T-helper 17 cell (primary cell): ENCODE data around the gene SYMPK. TPM values are rescaled to one million over a fixed set of nuclear protein-coding genes. Genes with fewer than 3 reads are reported as not detected.

Experiments used
- ATAC-seq: fragments of 150-1000 bp; cut with Tn5 transposase; 2 replicates; pipeline ENCODE4 v1.10.0; 2021; ENCODE audit warnings: mild to moderate bottlenecking, moderate library complexity
- DNase-seq, 3 donors: peaks; one replicate each; pipeline versions ENCODE4 v3.0.0 to v3.0.0-alpha.2; 2020 to 2021
- H3K9me3 ChIP-seq: one replicate; pipeline ENCODE4 v1.7.0; 2013; ENCODE audit warnings: low read length, mild to moderate bottlenecking; ENCODE audit not compliant: control insufficient read depth, poor library complexity, severe bottlenecking
- H3K27ac Mint-ChIP-seq: one replicate; pipeline ENCODE4 v1.8.0; 2022; ENCODE audit warnings: mild to moderate bottlenecking, moderate library complexity, mixed read lengths
- H3K27me3 Mint-ChIP-seq: one replicate; pipeline ENCODE4 v1.8.0; 2022; ENCODE audit warnings: mixed read lengths
- H3K36me3 Mint-ChIP-seq: one replicate; pipeline ENCODE4 v1.8.0; 2022; ENCODE audit warnings: low read depth, mixed read lengths
- H3K4me1 Mint-ChIP-seq: one replicate; pipeline ENCODE4 v1.8.0; 2022; ENCODE audit warnings: mild to moderate bottlenecking, mixed read lengths
- H3K4me3 Mint-ChIP-seq: one replicate; pipeline ENCODE4 v1.8.0; 2022; ENCODE audit warnings: mild to moderate bottlenecking, moderate library complexity, mixed read lengths
- total RNA-seq, 4 donors: library from RNA in 2 of 4; stranded (reverse) in 2 of 4; gene quantifications; one replicate each; pipeline ENCODE4 v1.2.3 and lab custom pipeline; 2022 to 2026

Gene SYMPK
- total RNA-seq, 2 donors from 2014 or later = 75.5 to 81.6 TPM

DNA sequence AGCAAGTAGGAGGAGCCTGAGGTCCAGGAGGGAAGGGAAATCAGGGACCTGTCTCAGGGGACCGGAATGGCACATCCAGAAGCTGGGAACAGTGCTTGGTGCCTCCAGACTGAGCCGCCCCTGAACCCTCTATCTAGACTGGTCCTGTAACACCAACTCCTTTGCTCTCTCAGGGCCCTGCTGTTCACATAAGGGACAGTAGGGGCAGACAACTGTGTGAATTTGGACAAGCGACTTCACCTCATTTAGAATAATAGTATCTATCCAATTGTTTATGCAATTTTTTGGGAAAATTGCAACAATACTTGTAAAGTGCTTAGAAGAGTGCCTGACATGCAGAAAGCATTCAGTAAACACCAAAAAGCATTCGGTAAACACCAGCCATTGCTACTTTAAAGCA is 14.0 kb downstream of the SYMPK start:
- no peak for DNase-seq

GRCh38 chr19:45847663-45848062 is 15.3 kb downstream of the SYMPK start:
- Mint-ChIP-seq H3K27me3 (no peaks in the 10 kb centered on the region), H3K36me3 (peaks cover 9% of the 10 kb centered on the region)

More for the DNA sequence above, 14.0 kb downstream of the SYMPK start:
- H3K9me3 ChIP-seq = no peaks in the 10 kb centered on the region
- Mint-ChIP-seq H3K36me3 (peaks cover 8% of the 10 kb centered on the region), H3K27ac (no peak overlapping the region), H3K4me1 (peaks cover 11% of the 10 kb centered on the region), H3K27me3 (no peaks in the 10 kb centered on the region), H3K4me3 (no peak overlapping the region)
- no peak for ATAC-seq

DNA sequence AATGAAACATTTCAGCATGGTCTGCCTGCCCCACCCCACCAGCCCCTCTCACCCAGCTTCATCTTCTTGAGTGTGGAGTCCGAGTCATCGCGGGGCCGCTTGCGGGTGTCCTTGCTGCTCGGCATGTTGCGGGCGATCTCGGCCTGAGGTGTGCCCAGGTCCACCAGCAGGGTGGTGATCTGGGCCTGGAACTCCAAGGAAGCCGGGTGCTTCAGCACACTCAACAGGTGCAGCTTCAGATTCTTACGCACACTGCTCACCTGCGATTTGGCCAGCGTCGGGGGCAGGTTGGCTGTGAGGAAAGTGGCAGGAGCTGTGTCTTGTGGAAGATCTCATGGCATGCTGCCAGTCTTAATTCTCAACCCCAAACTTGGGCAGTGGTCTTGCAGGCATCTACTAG is 20.7 kb downstream of the SYMPK start:
- Mint-ChIP-seq H3K27ac (no peak overlapping the region), H3K4me1 (peaks cover 7% of the 10 kb centered on the region)
- no peak for ATAC-seq

More at GRCh38 chr19:45847663-45848062, 15.3 kb downstream of the SYMPK start:
- Mint-ChIP-seq H3K27ac (no peak overlapping the region), H3K4me1 (peaks cover 11% of the 10 kb centered on the region), H3K4me3 (no peak overlapping the region)
- H3K9me3 ChIP-seq = no peaks in the 10 kb centered on the region
- DNase-seq = no peak
- no peak for ATAC-seq

GRCh38 chr19:45834970-45835369 is 28.0 kb downstream of the SYMPK start:
- DNase-seq (no peak), ATAC-seq (no peak)
- Mint-ChIP-seq H3K27ac (no peak overlapping the region), H3K36me3 (peaks cover 4% of the 10 kb centered on the region), H3K4me1 (peaks cover 2% of the 10 kb centered on the region), H3K27me3 (no peaks in the 10 kb centered on the region), H3K4me3 (no peak overlapping the region)
- H3K9me3 ChIP-seq = no peaks in the 10 kb centered on the region

More for the DNA sequence above, 20.7 kb downstream of the SYMPK start:
- no peaks in the 10 kb centered on the region for H3K27me3 Mint-ChIP-seq
- no peaks in the 10 kb centered on the region for H3K9me3 ChIP-seq
- no peak for DNase-seq
- no peak overlapping the region for H3K4me3 Mint-ChIP-seq
- H3K36me3 Mint-ChIP-seq = peaks cover 5% of the 10 kb centered on the region

- ATAC-seq (no peak), DNase-seq (no peak)
- no peaks in the 10 kb centered on the region for H3K9me3 ChIP-seq
- Mint-ChIP-seq H3K4me3 (no peak overlapping the region), H3K27me3 (no peaks in the 10 kb centered on the region), H3K27ac (peak overlapping the region; percentile 53), H3K36me3 (peaks cover 9% of the 10 kb centered on the region), H3K4me1 (peaks cover 7% of the 10 kb centered on the region)
These were observed 34.0 kb downstream of the SYMPK start for GRCh38 chr19:45828945-45829344.

- Mint-ChIP-seq H3K27me3 (no peaks in the 10 kb centered on the region), H3K27ac (no peak overlapping the region), H3K4me3 (no peak overlapping the region), H3K4me1 (peaks cover 7% of the 10 kb centered on the region), H3K36me3 (peaks cover 9% of the 10 kb centered on the region)
- DNase-seq (no peak), ATAC-seq (no peak)
- H3K9me3 ChIP-seq = no peaks in the 10 kb centered on the region
These were observed 34.4 kb downstream of the SYMPK start for GRCh38 chr19:45828523-45828922.

GRCh38 chr19:45827459-45828093 is 35.4 kb downstream of the SYMPK start:
- H3K4me3 Mint-ChIP-seq = no peak overlapping the region
- no peak overlapping the region for H3K27ac Mint-ChIP-seq
- no peaks in the 10 kb centered on the region for H3K27me3 Mint-ChIP-seq
- H3K4me1 Mint-ChIP-seq = peaks cover 7% of the 10 kb centered on the region
- peaks cover 9% of the 10 kb centered on the region for H3K36me3 Mint-ChIP-seq
- ATAC-seq (no peak), DNase-seq (no peak)
- no peaks in the 10 kb centered on the region for H3K9me3 ChIP-seq

GRCh38 chr19:45826934-45827333 is 36.0 kb downstream of the SYMPK start:
- H3K4me1 Mint-ChIP-seq = peaks cover 7% of the 10 kb centered on the region
- H3K9me3 ChIP-seq = no peaks in the 10 kb centered on the region
- no peak for DNase-seq
- H3K4me3 Mint-ChIP-seq = no peak overlapping the region
- peaks cover 9% of the 10 kb centered on the region for H3K36me3 Mint-ChIP-seq
- no peak overlapping the region for H3K27ac Mint-ChIP-seq
- ATAC-seq = no peak
- no peaks in the 10 kb centered on the region for H3K27me3 Mint-ChIP-seq

- Mint-ChIP-seq H3K4me3 (no peak overlapping the region), H3K27ac (no peak overlapping the region), H3K4me1 (peaks cover 7% of the 10 kb centered on the region), H3K36me3 (peaks cover 9% of the 10 kb centered on the region), H3K27me3 (no peaks in the 10 kb centered on the region)
- ATAC-seq (no peak), DNase-seq (no peak)
- no peaks in the 10 kb centered on the region for H3K9me3 ChIP-seq
These were observed 36.7 kb downstream of the SYMPK start for GRCh38 chr19:45825917-45826893.

GRCh38 chr19:45825263-45825605 is 37.7 kb downstream of the SYMPK start:
- DNase-seq (no peak), ATAC-seq (no peak)
- H3K27ac Mint-ChIP-seq = no peak overlapping the region
- no peaks in the 10 kb centered on the region for H3K27me3 Mint-ChIP-seq
- H3K4me3 Mint-ChIP-seq = no peak overlapping the region
- H3K4me1 Mint-ChIP-seq = peaks cover 7% of the 10 kb centered on the region
- H3K9me3 ChIP-seq = no peaks in the 10 kb centered on the region
- H3K36me3 Mint-ChIP-seq = peaks cover 9% of the 10 kb centered on the region

DNA sequence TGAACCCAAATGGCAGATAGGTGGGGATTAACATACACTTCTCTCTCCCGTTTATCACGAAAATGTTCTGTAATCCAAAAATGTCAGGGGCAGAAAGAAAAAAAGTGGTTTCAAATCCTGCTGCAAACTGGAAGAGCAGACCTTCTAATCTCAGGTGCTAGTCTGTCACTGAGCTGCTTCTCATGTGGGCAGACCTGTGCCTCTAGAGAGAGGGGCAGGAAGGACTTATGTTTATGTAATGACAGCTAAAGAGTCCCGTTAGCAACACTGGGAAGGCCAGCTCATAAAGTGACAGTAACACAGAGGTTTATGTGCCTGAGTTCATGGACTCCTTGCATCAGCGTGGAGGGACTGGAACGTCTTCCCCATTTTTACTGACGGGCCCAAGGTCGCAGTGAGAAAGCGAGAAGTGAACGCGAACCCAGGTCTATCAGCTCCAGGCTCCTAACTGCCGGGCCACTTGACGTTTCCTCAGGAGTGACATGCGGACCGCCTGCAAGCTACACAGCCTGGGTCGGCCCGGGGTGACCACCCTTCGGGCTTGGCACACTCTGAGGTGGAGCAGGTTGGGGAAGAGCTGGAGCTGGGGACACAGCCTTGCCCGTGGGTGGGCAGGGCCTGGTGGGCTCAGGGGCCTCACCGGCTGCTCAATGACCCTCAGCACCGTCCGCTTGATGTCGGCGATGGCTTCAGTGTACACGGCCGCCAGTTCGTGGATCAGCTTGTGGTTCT is 38.2 kb downstream of the SYMPK start:
- ATAC-seq = no peak
- peaks cover 7% of the 10 kb centered on the region for H3K4me1 Mint-ChIP-seq
- peaks cover 8% of the 10 kb centered on the region for H3K36me3 Mint-ChIP-seq
- H3K27me3 Mint-ChIP-seq = no peaks in the 10 kb centered on the region
- H3K9me3 ChIP-seq = no peaks in the 10 kb centered on the region
- H3K27ac Mint-ChIP-seq = no peak overlapping the region
- no peak for DNase-seq
- H3K4me3 Mint-ChIP-seq = no peak overlapping the region

GRCh38 chr19:45824041-45824471 is 38.9 kb downstream of the SYMPK start:
- no peak overlapping the region for H3K4me3 Mint-ChIP-seq
- H3K4me1 Mint-ChIP-seq = peaks cover 7% of the 10 kb centered on the region
- no peak overlapping the region for H3K27ac Mint-ChIP-seq

GRCh38 chr19:45823182-45823581 is 39.8 kb downstream of the SYMPK start:
- no peaks in the 10 kb centered on the region for H3K9me3 ChIP-seq
- Mint-ChIP-seq H3K4me3 (no peak overlapping the region), H3K27me3 (no peaks in the 10 kb centered on the region), H3K36me3 (peaks cover 2% of the 10 kb centered on the region), H3K27ac (peak overlapping the region; percentile 54), H3K4me1 (peaks cover 4% of the 10 kb centered on the region)
- DNase-seq (no peak), ATAC-seq (no peak)

More at GRCh38 chr19:45824041-45824471, 38.9 kb downstream of the SYMPK start:
- no peaks in the 10 kb centered on the region for H3K27me3 Mint-ChIP-seq
- ATAC-seq (no peak), DNase-seq (no peak)
- peaks cover 5% of the 10 kb centered on the region for H3K36me3 Mint-ChIP-seq
- H3K9me3 ChIP-seq = no peaks in the 10 kb centered on the region
